Muscle layer of duodenum (tissue), 2 donors: ENCODE results near the gene GANAB.
A peak's percentile ranks its signal among the peaks of the same experiment; 100 is the strongest.

Experiments
- H3K27ac ChIP-seq: one replicate; pipeline ENCODE4 v1.7.0; 2013; ENCODE audit warnings: mild to moderate bottlenecking, low read length
- H3K27me3 ChIP-seq: one replicate; pipeline ENCODE4 v1.7.0; 2013; ENCODE audit warnings: low read depth, mild to moderate bottlenecking, control low read depth, low read length
- H3K36me3 ChIP-seq, 2 donors: one replicate each; pipeline ENCODE4 v1.7.0; 2013; ENCODE audit warnings: low read length in 2 of 2, control low read depth in 1 of 2, mild to moderate bottlenecking in 1 of 2; ENCODE audit not compliant: insufficient read depth in 2 of 2, control insufficient read depth in 1 of 2
- H3K4me1 ChIP-seq, 2 donors: one replicate each; pipeline ENCODE4 v1.7.0; 2013; ENCODE audit warnings: low read length in 2 of 2, mild to moderate bottlenecking in 2 of 2, control low read depth in 1 of 2, moderate library complexity in 1 of 2; ENCODE audit not compliant: insufficient read depth in 2 of 2, control insufficient read depth in 1 of 2
- H3K4me3 ChIP-seq, 2 donors: one replicate each; pipeline ENCODE4 v1.7.0; 2013; ENCODE audit warnings: low read length in 2 of 2, low read depth in 1 of 2, mild to moderate bottlenecking in 1 of 2
- H3K9me3 ChIP-seq, 2 donors: one replicate each; pipeline ENCODE4 v1.7.0; 2013; ENCODE audit warnings: low read length in 2 of 2, control low read depth in 1 of 2, mild to moderate bottlenecking in 1 of 2; ENCODE audit not compliant: control insufficient read depth in 1 of 2
- donor health status: healthy.

Gene GANAB

DNA sequence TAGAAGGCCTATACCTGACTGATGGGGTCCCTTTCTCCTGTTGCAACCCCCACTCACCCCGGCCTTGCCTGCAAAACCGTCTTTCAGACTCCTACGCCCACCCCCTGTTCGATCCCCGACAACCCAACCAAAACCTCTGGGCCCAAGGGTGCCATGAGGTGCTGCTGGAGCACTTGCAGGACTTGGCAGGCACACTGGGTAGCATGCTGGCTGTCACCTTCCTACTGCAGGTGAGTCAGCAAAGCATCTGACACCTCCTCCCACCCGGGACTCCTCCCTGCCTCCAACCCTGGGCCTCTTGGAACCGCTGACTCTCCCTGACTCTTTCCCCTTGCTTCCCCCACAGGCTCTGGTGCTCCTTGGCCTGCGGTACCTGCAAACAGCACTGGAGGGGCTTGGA, 32.1 kb downstream of the GANAB start:
- no peaks in the 10 kb centered on the region for H3K27me3 ChIP-seq
- H3K27ac ChIP-seq, result no peak overlapping the region
- H3K9me3 ChIP-seq, result no peaks in the 10 kb centered on the region
- H3K36me3 ChIP-seq, result peaks cover 11 to 15% of the 10 kb centered on the region in 2 donors
- H3K4me1 ChIP-seq, result peaks cover 5 to 18% of the 10 kb centered on the region in 2 donors
- H3K4me3 ChIP-seq, result no peak overlapping the region

DNA sequence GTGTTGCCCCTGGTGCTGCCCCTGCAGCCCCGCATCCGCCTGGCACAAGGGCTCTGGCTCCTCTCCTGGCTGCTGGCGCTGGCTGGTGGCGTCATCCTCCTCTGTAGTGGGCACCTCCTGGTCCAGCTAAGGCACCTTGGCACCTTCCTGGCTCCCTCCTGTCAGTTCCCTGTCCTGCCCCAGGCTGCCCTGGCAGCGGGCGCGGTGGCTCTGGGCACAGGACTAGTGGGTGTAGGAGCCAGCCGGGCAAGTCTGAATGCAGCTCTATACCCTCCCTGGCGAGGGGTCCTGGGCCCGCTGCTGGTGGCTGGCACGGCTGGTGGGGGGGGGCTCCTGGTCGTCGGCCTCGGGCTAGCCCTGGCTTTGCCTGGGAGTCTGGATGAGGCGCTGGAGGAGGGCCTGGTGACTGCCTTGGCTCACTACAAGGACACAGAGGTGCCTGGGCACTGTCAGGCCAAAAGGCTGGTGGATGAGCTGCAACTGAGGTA, 33.1 kb downstream of the GANAB start:
- H3K36me3 ChIP-seq, result peaks cover 15 to 22% of the 10 kb centered on the region in 2 donors
- H3K27ac ChIP-seq, result peak overlapping the region; percentile 23
- peaks cover 5 to 18% of the 10 kb centered on the region in 2 donors for H3K4me1 ChIP-seq
- H3K4me3 ChIP-seq, result peak overlapping the region in 1 of 2 donors; percentile 72
- no peaks in the 10 kb centered on the region for H3K9me3 ChIP-seq
- H3K27me3 ChIP-seq, result no peaks in the 10 kb centered on the region

DNA sequence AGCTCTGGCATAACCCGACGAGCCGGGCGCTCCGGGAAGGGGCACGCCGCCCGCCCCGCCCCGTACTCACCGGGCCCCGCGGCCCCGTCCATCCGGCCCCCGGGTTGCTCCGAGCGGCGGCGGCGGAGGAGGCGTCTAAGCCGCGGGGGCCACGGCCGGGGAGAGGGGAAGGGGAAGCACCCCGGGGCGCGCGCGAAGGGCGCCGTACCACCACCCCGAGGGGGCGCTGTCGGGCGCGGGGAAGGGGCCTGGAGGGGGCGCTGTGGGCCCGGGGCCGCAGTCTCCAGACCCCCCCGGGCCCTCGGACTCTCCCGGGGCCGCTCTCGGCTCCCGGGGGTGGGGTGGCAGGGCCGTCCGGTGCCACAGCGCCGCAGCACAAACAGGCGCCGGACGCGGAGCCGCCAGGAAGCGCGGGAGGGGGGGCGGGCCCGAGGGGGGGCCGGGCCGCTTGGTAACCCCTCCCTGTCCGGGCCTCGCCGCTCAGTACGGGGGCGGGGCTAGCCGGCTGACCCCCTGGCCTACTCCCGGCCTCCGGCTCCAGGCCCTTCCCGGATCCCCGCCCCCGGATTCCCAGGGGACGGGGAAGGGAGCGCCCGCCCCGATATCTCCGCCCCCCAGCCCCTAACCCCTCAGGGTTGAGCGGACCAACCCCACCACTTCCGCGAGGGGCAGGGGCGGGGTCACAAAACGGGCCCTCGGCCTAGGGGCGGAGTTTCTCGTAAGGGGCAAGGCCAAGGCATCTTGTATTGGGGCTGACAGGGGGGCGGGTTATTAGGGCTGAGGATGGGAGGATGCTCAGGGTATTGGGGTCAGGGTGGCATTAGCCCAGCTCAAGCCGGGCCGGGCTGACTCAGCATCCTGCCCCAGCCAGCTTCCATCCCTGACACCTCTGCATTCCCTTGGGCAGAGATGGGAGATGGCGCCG, 33.8 kb downstream of the GANAB start, which contains the start of the genes EML3 and ROM1:
Gene EML3 (minus strand): TSS at position 410 of the 925 bp plus-strand sequence. CDS start 318 bp downstream, at position 92.
Gene ROM1 (plus strand): TSS at position 892 of the 925 bp plus-strand sequence. CDS start 25 bp downstream, at position 917.
- H3K4me3 ChIP-seq, result peak within 1 kb of the TSS; percentile 72 to 90
- peaks cover 22 to 29% of the 10 kb centered on the region in 2 donors for H3K36me3 ChIP-seq
- H3K9me3 ChIP-seq, result no peaks in the 10 kb centered on the region
- H3K4me1 ChIP-seq, result peaks cover 5 to 18% of the 10 kb centered on the region in 2 donors
- peak within 1 kb of the TSS; percentile 91 for H3K27ac ChIP-seq
- no peaks in the 10 kb centered on the region for H3K27me3 ChIP-seq

DNA sequence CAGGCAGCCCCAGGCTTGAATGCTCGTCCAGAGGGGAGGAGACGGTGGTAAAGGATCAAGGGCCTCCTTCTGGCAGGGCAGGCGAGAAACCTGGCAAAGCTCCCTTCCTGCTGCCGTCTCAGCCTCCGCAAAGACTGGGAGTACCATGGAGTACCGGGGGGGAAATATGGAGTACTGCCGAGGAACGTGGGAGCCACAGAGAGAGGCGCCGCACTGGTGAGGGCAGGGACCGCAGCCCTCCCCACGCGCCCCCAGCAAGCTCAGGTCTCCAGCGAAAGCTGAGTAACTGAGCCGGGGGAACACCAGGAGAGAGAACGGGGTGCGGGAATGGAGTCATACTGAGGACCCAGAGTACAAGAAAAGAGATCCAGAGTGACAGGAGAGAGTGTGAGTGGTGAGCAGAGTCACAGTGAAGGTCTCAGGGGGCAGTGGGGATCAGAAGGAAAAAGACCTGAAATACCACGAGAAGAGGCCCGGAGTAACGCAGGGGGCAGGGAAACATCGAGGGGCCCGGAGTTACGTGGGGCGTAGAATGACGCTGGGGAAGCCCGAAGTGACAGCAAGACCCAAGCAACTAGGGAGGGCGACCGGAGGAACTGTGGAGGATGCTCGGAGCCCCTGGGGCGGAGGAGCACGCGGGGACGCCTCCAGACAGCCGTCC, 34.6 kb downstream of the GANAB start:
- peaks cover 5 to 18% of the 10 kb centered on the region in 2 donors for H3K4me1 ChIP-seq
- peak overlapping the region; percentile 72 to 90 for H3K4me3 ChIP-seq
- H3K27ac ChIP-seq, result peak overlapping the region; percentile 91
- no peaks in the 10 kb centered on the region for H3K27me3 ChIP-seq
- H3K9me3 ChIP-seq, result no peaks in the 10 kb centered on the region
- peaks cover 23 to 24% of the 10 kb centered on the region in 2 donors for H3K36me3 ChIP-seq

- Histone ChIP-seq H3K9me3 (no peaks in the 10 kb centered on the region), H3K4me1 (peaks cover 5 to 18% of the 10 kb centered on the region in 2 donors), H3K4me3 (peak overlapping the region; percentile 72 to 90), H3K27ac (peak overlapping the region; percentile 91), H3K27me3 (no peaks in the 10 kb centered on the region), H3K36me3 (peaks cover 16 to 24% of the 10 kb centered on the region in 2 donors)
These were observed 35.4 kb downstream of the GANAB start for GRCh38 chr11:62610814-62611704.

GRCh38 chr11:62610403-62610802, 36.0 kb downstream of the GANAB start:
- Histone ChIP-seq H3K27me3 (no peaks in the 10 kb centered on the region), H3K4me3 (no peak overlapping the region), H3K4me1 (peaks cover 5 to 18% of the 10 kb centered on the region in 2 donors), H3K36me3 (peaks cover 23 to 24% of the 10 kb centered on the region in 2 donors), H3K9me3 (no peaks in the 10 kb centered on the region), H3K27ac (no peak overlapping the region)

DNA sequence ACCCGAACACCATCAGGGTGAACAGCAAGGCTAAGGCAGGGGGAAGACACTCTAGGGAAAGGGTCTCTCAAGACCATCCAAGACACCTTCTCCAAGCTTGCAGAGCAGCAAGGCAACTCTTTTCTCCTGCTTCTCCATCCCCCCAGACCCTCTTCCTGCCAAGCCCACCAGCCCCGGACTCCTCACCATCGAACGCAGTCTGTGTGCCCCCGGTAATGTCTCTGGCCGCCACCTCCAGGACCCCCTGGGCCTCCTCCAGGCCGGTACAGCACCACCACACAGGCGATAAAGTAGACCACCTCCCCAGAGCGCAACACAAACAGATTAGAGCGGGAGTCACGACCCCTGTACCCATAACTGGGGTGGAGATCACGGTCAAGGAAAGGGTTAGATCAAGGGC, 37.6 kb downstream of the GANAB start:
- H3K4me1 ChIP-seq, result peaks cover 5 to 18% of the 10 kb centered on the region in 2 donors
- H3K9me3 ChIP-seq, result no peaks in the 10 kb centered on the region
- H3K4me3 ChIP-seq, result no peak overlapping the region
- H3K27me3 ChIP-seq, result no peaks in the 10 kb centered on the region
- H3K36me3 ChIP-seq, result peaks cover 16 to 29% of the 10 kb centered on the region in 2 donors
- H3K27ac ChIP-seq, result no peak overlapping the region

DNA sequence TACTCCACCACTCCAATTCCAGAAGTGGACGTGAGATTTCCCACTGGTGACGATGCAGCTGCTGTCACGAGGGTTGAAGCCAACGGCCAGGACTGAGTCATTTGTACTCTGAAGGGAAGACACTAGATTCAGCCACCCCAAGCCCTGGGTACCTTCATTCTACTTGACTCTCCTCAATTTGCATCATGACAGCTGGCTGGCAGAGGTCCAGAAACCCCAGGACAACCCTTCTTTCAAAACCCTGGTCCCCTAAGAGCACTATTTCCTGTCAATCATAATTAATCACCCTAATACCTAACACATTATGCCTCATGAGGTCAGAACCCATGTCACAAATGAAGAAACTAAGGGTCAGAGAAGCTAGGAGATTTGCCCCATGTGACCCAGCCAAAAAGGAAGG, 38.7 kb downstream of the GANAB start:
- no peak overlapping the region for H3K4me3 ChIP-seq
- no peak overlapping the region for H3K27ac ChIP-seq
- H3K9me3 ChIP-seq, result no peaks in the 10 kb centered on the region
- H3K36me3 ChIP-seq, result peaks cover 16 to 29% of the 10 kb centered on the region in 2 donors
- H3K4me1 ChIP-seq, result peaks cover 5 to 18% of the 10 kb centered on the region in 2 donors
- H3K27me3 ChIP-seq, result no peaks in the 10 kb centered on the region

GRCh38 chr11:62605902-62606301, 40.5 kb downstream of the GANAB start:
- Histone ChIP-seq H3K36me3 (peaks cover 16 to 36% of the 10 kb centered on the region in 2 donors), H3K4me3 (no peak overlapping the region), H3K9me3 (no peaks in the 10 kb centered on the region), H3K27ac (no peak overlapping the region), H3K4me1 (peaks cover 0 to 18% of the 10 kb centered on the region in 2 donors), H3K27me3 (no peaks in the 10 kb centered on the region)

DNA sequence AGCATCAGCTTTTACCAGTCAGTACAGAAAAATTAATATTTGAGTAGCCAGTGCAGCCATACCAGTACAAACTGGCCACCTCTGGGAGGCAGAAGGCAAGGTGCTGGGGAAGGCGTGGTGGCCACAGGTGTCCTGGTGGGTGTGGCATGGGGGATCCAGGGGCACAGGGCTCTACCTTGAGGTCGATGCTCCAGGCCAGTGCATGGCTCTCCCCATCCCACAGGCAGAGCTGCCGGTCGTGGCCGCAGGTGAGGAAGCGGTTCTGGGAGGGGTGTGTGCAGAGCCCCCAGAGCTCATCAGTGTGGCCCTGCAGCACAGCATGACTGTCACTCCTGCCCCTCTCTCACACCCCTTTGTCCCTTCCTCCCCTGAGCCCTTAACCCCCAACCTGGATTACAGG, 40.9 kb downstream of the GANAB start:
- H3K4me3 ChIP-seq, result no peak overlapping the region
- H3K36me3 ChIP-seq, result peaks cover 15 to 37% of the 10 kb centered on the region in 2 donors
- H3K27ac ChIP-seq, result no peak overlapping the region
- no peaks in the 10 kb centered on the region for H3K9me3 ChIP-seq
- peaks cover 3 to 19% of the 10 kb centered on the region in 2 donors for H3K4me1 ChIP-seq
- H3K27me3 ChIP-seq, result no peaks in the 10 kb centered on the region
